HL-60 (cell line): ENCODE measurements around the gene DPP10.

Experiments
- CTCF ChIP-seq: IDR thresholded peaks from one replicate; pipeline ENCODE4 v1.5.1; 2011; ENCODE audit warnings: low read length, control low read depth, inconsistent platforms; ENCODE audit not compliant: insufficient read depth
- POLR2AphosphoS5 ChIP-seq: IDR thresholded peaks from 2 replicates; pipeline ENCODE4 v1.6.1; 2012; ENCODE audit warnings: low read depth
- REST ChIP-seq: IDR thresholded peaks from 2 replicates; pipeline ENCODE4 v1.6.1; 2012; ENCODE audit warnings: low read depth; ENCODE audit not compliant: insufficient replicate concordance

- no peak for TF ChIP-seq CTCF
- TF ChIP-seq REST: no peak
- no peak for TF ChIP-seq POLR2AphosphoS5
Measured at GRCh38 chr2:114472246-114472645, 29.8 kb downstream of the DPP10 start.
